ENCODE results near the gene STUB1.

GRCh38 chr16:669666-670065 is 10.5 kb upstream of the STUB1 start:
- TF ChIP-seq RAD21 (IDR thresholded peaks at IDR 0.05) (no peak), SP1 (IDR thresholded peaks at IDR 0.05) (no peak), YY1 (IDR thresholded peaks at IDR 0.05) (no peak), TAF1 (conservative IDR thresholded peaks at IDR 0.05) (no peak), JUND (IDR thresholded peaks at IDR 0.05) (no peak), GABPA (IDR thresholded peaks at IDR 0.05 in 1 of 2, conservative IDR thresholded peaks at IDR 0.05 in 1 of 2) (no peak)
- TF ChIP-seq, protein P1, sequence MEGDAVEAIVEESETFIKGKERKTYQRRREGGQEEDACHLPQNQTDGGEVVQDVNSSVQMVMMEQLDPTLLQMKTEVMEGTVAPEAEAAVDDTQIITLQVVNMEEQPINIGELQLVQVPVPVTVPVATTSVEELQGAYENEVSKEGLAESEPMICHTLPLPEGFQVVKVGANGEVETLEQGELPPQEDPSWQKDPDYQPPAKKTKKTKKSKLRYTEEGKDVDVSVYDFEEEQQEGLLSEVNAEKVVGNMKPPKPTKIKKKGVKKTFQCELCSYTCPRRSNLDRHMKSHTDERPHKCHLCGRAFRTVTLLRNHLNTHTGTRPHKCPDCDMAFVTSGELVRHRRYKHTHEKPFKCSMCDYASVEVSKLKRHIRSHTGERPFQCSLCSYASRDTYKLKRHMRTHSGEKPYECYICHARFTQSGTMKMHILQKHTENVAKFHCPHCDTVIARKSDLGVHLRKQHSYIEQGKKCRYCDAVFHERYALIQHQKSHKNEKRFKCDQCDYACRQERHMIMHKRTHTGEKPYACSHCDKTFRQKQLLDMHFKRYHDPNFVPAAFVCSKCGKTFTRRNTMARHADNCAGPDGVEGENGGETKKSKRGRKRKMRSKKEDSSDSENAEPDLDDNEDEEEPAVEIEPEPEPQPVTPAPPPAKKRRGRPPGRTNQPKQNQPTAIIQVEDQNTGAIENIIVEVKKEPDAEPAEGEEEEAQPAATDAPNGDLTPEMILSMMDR (IDR thresholded peaks at IDR 0.05; ENCODE audit: low read depth, low read length, missing input control), result no peak
- TF ChIP-seq, protein P2, sequence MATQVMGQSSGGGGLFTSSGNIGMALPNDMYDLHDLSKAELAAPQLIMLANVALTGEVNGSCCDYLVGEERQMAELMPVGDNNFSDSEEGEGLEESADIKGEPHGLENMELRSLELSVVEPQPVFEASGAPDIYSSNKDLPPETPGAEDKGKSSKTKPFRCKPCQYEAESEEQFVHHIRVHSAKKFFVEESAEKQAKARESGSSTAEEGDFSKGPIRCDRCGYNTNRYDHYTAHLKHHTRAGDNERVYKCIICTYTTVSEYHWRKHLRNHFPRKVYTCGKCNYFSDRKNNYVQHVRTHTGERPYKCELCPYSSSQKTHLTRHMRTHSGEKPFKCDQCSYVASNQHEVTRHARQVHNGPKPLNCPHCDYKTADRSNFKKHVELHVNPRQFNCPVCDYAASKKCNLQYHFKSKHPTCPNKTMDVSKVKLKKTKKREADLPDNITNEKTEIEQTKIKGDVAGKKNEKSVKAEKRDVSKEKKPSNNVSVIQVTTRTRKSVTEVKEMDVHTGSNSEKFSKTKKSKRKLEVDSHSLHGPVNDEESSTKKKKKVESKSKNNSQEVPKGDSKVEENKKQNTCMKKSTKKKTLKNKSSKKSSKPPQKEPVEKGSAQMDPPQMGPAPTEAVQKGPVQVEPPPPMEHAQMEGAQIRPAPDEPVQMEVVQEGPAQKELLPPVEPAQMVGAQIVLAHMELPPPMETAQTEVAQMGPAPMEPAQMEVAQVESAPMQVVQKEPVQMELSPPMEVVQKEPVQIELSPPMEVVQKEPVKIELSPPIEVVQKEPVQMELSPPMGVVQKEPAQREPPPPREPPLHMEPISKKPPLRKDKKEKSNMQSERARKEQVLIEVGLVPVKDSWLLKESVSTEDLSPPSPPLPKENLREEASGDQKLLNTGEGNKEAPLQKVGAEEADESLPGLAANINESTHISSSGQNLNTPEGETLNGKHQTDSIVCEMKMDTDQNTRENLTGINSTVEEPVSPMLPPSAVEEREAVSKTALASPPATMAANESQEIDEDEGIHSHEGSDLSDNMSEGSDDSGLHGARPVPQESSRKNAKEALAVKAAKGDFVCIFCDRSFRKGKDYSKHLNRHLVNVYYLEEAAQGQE (IDR thresholded peaks at IDR 0.05), result no peak

Data from liver (tissue), 3 donors.